ENCODE data around the gene GLIPR1L1.
A peak's percentile ranks its signal among the peaks of the same experiment; 100 is the strongest.
"Not testable (repeated sequence)": the region's sequence is repeated elsewhere in the genome, so short reads cannot be mapped to it uniquely, and the experiment has no call there.

GLIPR1L1 gene

GRCh38 chr12:75334384-75335030, at the start of gene GLIPR1L1:
TSS of gene GLIPR1L1 (plus strand) at chr12:75334670. CDS start at chr12:75334729, 59 bp downstream.
- DNase-seq: peak; percentile 89

GRCh38 chr12:75288860-75289259, 45.6 kb upstream of the GLIPR1L1 start:
- no peak for DNase-seq

GRCh38 chr12:75289753-75290152, 44.7 kb upstream of the GLIPR1L1 start:
- DNase-seq: peak; percentile 20

GRCh38 chr12:75291014-75291413, 43.5 kb upstream of the GLIPR1L1 start:
- no peak for DNase-seq

- DNase-seq: no peak
These were observed 40.1 kb upstream of the GLIPR1L1 start for GRCh38 chr12:75294336-75294735.

- no peak for DNase-seq
These were observed 39.7 kb upstream of the GLIPR1L1 start for GRCh38 chr12:75294797-75295196.

- DNase-seq: no peak
These were observed 32.2 kb upstream of the GLIPR1L1 start for GRCh38 chr12:75302225-75302624.

GRCh38 chr12:75302781-75303180, 31.7 kb upstream of the GLIPR1L1 start:
- DNase-seq: no peak

GRCh38 chr12:75305412-75306332, 28.8 kb upstream of the GLIPR1L1 start:
- no peak for DNase-seq

- no peak for DNase-seq
These were observed 26.2 kb upstream of the GLIPR1L1 start for GRCh38 chr12:75308279-75308678.

- DNase-seq: no peak
These were observed 23.1 kb upstream of the GLIPR1L1 start for GRCh38 chr12:75311369-75311768.

- DNase-seq: peak; percentile 85
These were observed 19.0 kb upstream of the GLIPR1L1 start for GRCh38 chr12:75315518-75315917.

GRCh38 chr12:75317784-75318183, 16.7 kb upstream of the GLIPR1L1 start:
- no peak for DNase-seq

GRCh38 chr12:75322464-75322863, 12.0 kb upstream of the GLIPR1L1 start:
- peak; percentile 70 for DNase-seq

- no peak for DNase-seq
These were observed 10.8 kb upstream of the GLIPR1L1 start for GRCh38 chr12:75323663-75324062.

GRCh38 chr12:75327642-75328041, 6.8 kb upstream of the GLIPR1L1 start:
- no peak for DNase-seq

- peak; percentile 84 for DNase-seq
These were observed 4.3 kb upstream of the GLIPR1L1 start, which contains the start of gene CAPS2 for GRCh38 chr12:75329918-75330826. TSS of gene CAPS2 (minus strand) at chr12:75330324. CDS start at chr12:75326498, 3,826 bp downstream.

- no peak for DNase-seq
These were observed 3.4 kb downstream of the GLIPR1L1 start for GRCh38 chr12:75337905-75338304.

GRCh38 chr12:75341873-75342272, 7.4 kb downstream of the GLIPR1L1 start:
- no peak for DNase-seq

GRCh38 chr12:75345531-75345930, 11.1 kb downstream of the GLIPR1L1 start:
- peak; percentile 32 for DNase-seq

GRCh38 chr12:75346215-75346614, 11.7 kb downstream of the GLIPR1L1 start:
- not testable (repeated sequence) for DNase-seq

GRCh38 chr12:75349946-75350345, 15.5 kb downstream of the GLIPR1L1 start:
- DNase-seq: no peak

GRCh38 chr12:75350413-75350812, 15.9 kb downstream of the GLIPR1L1 start:
- DNase-seq: no peak
